Measurements from ENCODE around the gene KCTD10.

Gene KCTD10

GRCh38 chr12:109473006-109473405 is 4.1 kb downstream of the KCTD10 start:
- POLR2A ChIA-PET (ENCODE audit: low non-redundant PET), result no interaction called here
- no peak overlapping the region for H3K27ac ChIP-seq
- TF ChIP-seq CTCF (conservative IDR thresholded peaks at IDR 0.05; ENCODE audit: low read depth), result no peak
- DNase-seq (ENCODE audit: low spot score), result no peak
- CTCF ChIA-PET, result interaction anchor here (0.7 to 0.8 kb wide), 3 partner anchors 10 to 302 kb away, joined by 4 to 7 read pairs (median 7); no protein-coding TSS in a partner anchor

GRCh38 chr12:109469517-109469916 is 7.6 kb downstream of the KCTD10 start:
- ChIA-PET POLR2A (ENCODE audit: low non-redundant PET) (no interaction called here), CTCF (interaction anchor here (0.6 kb wide), 2 partner anchors 36 to 206 kb away, joined by 3 to 4 read pairs; no protein-coding TSS in a partner anchor)
- no peak overlapping the region for H3K27ac ChIP-seq
- no peak for DNase-seq (ENCODE audit: low spot score)
- no peak for TF ChIP-seq CTCF (conservative IDR thresholded peaks at IDR 0.05; ENCODE audit: low read depth)

- no peak for DNase-seq (ENCODE audit: low spot score)
- TF ChIP-seq CTCF (conservative IDR thresholded peaks at IDR 0.05; ENCODE audit: low read depth), result no peak
- no peak overlapping the region; the same call in 1 of the 2 replicates for H3K27ac ChIP-seq
- ChIA-PET POLR2A (ENCODE audit: low non-redundant PET) (no interaction called here), CTCF (no interaction called here)
These were observed 9.0 kb downstream of the KCTD10 start for GRCh38 chr12:109467978-109468676.

GRCh38 chr12:109466821-109467220 is 10.3 kb downstream of the KCTD10 start:
- H3K27ac ChIP-seq, result no peak overlapping the region
- ChIA-PET CTCF (interaction anchor here (0.6 kb wide), 1 partner anchor 314 kb away, joined by 3 read pairs; no protein-coding TSS in a partner anchor), POLR2A (ENCODE audit: low non-redundant PET) (no interaction called here)
- no peak for DNase-seq (ENCODE audit: low spot score)
- TF ChIP-seq CTCF (conservative IDR thresholded peaks at IDR 0.05; ENCODE audit: low read depth), result no peak

- H3K27ac ChIP-seq, result no peak overlapping the region
- no peak for DNase-seq (ENCODE audit: low spot score)
- TF ChIP-seq CTCF (conservative IDR thresholded peaks at IDR 0.05; ENCODE audit: low read depth), result no peak
- CTCF ChIA-PET, result no interaction called here
- POLR2A ChIA-PET (ENCODE audit: low non-redundant PET), result no interaction called here
These were observed 10.8 kb downstream of the KCTD10 start for GRCh38 chr12:109466305-109466704.

- CTCF ChIA-PET, result interaction anchor here (0.7 kb wide), 1 partner anchor 34 kb away, joined by 3 read pairs; no protein-coding TSS in a partner anchor
- DNase-seq (ENCODE audit: low spot score), result no peak
- no peak for TF ChIP-seq CTCF (conservative IDR thresholded peaks at IDR 0.05; ENCODE audit: low read depth)
- POLR2A ChIA-PET (ENCODE audit: low non-redundant PET), result no interaction called here
- H3K27ac ChIP-seq, result peak overlapping the region; percentile 40
These were observed 12.3 kb downstream of the KCTD10 start for GRCh38 chr12:109464642-109465351.
